HG02973 (cell line): Measurements from ENCODE around the gene KIAA0319L.
"Not testable (repeated sequence)": the region's sequence is repeated elsewhere in the genome, so short reads cannot be mapped to it uniquely, and the experiment has no call there.

ENCODE experiments used
- ATAC-seq: cut with Tn5 transposase; IDR thresholded peaks from one replicate; pipeline ENCODE4 v1.9.1; 2021; ENCODE audit warnings: moderate library complexity; ENCODE audit not compliant: unreplicated experiment

The KIAA0319L gene

DNA sequence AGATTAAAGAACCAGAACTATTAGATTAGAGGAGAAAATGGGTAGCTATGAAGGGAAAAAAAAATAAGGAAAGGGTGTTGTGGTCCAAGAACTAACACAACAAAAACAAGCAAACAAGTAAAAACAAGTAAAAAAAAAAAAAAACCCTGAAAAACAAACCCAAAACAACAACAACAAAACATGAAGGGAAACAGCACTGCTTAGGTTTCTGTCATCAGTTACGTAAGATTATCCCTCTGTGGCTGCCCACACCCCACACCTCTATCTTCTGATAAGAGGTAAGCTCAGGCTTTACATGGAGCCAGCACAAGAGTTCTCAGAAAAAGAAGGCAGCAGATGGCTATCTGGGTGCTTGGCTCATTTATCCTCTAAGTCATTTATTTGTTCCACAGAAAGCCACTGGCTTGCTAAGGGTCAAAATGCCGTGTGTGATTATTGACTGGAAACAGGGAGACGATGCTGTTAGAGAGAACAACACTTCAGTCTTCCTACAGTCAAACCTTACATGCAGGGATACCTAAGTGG, 57.5 kb downstream of the KIAA0319L start:
- ATAC-seq: no peak

DNA sequence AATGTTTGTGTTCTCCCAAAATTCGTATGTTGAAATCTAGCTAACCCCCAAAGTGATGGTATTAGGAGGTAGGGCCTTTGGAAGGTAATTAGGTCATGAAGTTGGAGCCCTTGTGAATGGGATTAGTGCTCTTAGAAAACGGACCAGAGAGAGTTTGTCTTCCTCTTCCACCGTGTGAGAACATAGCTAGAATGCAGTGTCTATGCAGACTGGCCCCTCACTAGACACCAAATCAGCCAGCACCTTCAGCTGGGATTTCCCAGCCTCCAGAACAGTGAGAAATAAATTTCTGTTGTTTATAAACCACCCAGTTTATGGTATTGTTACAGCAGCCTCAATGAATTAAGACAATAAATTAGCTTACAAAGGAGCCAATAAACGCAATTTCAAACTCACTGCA, 58.0 kb downstream of the KIAA0319L start:
- no peak for ATAC-seq

DNA sequence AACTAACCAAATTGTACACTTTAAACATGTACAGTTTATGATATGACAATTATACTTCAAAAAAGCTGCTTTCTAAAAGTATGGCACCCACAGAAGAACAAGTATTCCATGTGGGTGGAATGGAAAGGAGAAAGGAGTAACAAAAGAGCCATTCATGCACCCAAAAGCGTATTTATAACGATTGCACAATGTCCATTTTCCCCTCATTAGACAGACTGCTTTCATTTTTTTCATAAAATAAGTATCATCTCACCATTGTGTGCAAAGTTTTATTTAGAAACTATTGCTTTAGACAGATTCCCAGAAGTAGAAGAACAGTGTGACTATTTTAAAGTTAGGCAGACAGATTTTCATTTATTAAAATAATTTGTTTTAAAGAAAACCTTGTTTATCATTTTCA, 59.6 kb downstream of the KIAA0319L start:
- no peak for ATAC-seq

DNA sequence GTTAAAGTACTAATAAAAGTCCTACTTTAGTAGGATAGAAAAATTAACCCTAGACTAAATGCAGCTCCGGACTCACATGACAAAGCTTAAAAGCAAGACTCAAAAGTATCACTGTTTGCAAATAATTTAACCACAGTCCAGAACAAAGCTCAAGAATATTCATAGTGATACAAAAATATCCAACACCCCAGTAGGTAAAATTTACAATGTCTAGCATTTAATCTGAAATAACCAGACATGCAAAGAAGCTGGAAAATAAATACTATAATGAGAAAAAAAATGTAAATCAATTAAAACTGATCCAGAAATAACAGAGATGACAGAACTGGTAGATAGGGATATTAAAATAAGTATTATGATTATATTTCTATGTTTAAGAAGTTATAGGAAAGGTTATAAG, 67.0 kb downstream of the KIAA0319L start:
- no peak for ATAC-seq

DNA sequence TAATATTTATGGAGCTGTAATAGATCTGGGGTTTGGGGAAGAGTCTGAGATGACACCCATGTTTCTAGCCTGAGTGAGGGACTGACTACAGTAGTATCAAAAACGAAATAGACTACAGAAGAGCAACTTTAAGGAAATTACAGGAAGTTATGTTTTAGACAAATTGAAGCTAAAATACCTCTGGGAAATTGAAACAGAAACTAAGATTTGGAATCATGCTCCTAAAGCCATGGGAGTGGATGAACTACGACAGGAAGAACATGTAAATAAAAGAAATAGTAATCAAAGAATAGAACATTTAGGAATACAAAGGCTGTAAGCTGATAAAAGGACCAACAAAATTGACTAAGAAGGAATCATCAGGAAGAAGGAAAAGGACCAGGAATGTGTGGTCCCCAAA, 68.9 kb downstream of the KIAA0319L start:
- no peak for ATAC-seq

DNA sequence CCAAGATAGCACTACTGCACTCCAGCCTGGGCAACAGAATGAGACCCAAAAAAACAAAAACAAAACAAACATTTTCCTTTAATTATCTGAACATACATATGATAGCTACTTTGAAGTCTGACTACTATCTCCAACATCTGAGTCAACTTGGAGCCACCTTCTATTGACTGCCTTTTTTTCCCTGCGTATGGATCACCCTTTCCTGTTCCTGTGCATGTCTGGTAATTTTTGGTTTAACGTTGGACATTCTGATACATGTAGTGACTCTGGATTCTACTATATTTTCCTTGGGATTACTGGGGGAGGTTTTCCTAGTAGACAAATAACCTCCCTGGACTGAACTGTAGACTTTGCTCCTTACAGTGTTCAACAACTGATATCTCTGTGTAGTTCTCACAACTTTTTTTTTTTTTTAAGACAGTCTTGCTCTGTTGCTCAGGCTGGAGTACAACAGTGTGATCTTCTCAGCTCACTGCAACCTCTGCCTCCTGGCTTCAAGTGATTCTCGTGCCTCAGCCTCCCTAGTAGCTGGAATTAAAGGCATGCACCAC, 70.3 kb downstream of the KIAA0319L start:
- ATAC-seq: no peak

DNA sequence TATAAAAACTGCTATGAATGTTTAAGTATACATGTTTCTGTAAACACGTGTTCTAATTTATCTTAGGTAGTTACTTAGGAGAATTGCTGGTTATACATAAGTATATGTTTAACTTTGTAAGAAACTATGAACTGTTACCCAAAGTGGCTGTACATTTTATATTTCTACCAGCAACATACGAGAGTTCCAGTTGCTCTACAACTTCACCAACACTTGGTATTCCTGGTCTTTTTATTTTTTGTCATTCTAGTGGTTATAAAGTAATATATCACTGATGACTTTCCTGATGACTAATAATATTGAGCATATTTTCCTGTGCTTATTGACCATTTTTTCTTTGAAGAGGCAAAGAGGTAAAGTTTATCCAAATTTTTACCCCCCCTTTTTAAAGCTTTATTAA, 76.0 kb downstream of the KIAA0319L start:
- no peak for ATAC-seq

DNA sequence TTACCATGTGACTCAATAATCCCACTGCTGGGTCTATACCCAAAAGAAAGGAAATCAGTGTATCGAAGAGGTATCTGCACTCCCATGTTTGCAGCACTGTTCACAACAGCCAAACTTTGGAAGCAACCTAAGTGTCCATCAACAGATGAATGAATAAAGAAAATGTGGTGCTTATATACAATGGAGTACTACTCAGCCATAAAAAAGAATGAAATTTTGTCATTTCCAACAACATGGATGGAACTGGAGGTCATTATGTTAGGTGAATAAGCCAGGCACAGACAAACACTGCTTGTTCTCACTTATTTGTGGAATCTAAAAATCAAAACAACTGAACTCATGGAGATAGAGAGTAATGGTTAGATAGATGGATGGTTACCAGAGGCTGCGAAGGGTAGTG, 79.3 kb downstream of the KIAA0319L start:
- ATAC-seq: no peak

DNA sequence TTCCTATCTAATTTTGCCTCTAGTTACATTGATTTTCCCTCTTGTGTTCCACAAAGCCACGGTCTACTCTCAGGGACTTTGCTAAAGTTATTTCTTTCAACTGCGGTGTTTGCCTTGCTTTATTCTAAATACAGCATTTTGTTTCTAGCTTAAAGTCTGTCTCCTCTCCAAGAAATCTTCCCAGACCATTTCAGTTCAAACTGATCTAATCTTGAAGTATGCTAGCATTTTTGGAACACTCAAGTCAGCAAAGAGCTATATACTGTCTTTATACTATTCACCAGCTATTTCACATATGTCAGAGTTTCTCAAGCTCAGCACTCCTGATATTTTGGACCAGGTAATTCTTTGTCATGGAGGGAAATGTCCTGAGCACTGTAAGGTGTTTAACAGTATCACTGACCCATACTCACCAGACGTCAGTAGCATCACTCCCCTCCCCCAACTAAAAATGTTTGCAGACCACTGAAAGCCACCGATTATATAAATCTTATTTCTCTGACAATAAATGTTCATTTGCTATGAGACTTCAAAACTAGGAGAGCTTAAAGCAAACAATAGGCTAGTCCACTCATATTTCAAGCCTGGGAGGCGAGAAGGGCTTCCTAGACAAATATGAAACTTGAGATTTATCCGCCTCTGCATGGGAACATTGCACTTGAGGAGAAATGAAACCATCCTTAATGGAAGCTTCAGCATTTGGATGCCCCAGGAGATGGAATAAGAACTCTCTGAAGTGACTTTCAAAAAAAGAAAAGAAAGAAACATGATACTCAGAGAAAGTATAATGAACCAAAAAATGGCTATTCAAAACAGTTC, 81.1 kb downstream of the KIAA0319L start:
- ATAC-seq: no peak

DNA sequence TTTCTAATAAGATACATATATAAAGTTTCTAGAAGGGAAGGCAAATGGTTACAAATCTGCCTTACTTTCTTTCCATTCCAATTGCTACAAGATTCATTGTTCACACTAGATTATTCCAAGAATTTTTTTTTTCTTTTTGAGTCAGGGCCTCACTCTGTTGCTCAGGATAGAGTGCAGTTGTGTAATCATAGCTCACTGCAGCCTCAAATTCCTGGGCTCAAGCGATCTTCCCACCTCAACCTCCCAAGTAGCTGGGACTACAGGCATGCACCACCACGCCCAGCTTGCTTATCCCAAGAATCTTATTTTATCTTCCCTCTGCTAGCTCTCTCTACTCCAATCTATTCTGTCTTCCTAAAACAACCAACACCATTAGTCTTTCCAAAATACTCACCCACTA, 81.8 kb downstream of the KIAA0319L start:
- ATAC-seq: no peak

DNA sequence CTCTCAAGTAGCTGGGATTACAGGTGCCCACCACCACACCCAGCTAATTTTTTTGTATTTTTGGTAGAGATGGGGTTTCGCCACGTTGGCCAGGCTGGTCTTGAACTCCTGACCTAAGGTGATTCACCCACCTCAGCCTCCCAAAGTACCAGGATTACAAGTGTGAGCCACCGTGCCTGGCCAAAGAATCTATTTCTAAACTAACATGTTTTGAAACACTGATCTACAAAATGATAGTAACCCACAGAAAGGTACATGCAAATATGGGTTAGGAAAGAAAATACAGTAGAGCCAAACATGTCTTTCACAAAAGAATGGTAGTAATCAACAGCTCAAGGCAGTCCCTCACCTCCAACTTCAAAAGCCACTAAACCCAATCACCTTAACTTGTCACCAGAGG, 84.0 kb downstream of the KIAA0319L start:
- ATAC-seq: not testable (repeated sequence)

DNA sequence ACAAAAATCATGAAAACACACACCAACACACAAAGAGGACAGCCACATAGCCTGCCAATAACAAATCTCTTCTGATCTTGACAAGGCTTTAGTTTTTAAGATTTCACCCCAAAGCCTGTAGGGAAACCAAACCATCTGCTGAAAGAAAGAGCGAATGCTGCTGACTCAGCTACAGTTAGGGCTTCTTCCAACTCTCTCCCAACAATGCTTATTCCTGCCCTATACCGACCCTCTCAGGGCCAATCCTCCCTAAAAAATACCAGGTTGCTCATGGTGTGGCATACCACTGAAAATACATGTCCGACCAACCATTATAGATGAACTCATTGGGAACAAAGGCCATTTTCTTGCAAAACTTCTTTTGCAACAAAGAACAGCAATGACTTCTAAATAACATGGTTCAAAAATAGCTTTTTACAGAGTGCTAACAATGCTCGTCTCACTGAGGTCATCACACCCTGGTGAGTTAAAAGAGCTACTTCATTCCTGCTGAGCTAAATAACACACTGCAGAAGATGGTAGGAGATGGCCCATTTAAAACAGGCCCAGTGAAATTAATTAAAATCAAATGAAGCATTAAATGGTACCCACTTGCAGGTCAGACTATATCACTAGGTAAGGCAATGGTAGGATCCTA, 86.1 kb downstream of the KIAA0319L start:
- no peak for ATAC-seq

DNA sequence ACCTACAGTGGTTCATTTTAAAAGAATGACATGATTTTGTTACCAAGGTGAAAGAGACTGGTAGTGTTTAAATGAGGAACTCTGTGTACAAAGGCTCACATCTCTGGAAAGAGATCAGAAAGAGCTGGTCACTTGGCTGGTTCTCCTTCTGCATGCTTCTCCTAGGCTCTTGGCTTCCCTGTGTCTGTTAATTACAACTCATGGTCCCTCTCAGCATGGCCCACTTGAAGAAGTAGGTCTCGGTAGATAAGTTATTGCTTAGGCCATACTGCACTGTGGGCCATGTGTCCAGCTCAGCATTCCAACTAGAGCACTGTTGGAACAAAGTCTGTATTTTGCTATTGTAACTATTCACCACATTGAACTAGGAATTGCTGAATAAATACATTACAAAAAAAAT, 91.1 kb downstream of the KIAA0319L start:
- ATAC-seq: no peak

DNA sequence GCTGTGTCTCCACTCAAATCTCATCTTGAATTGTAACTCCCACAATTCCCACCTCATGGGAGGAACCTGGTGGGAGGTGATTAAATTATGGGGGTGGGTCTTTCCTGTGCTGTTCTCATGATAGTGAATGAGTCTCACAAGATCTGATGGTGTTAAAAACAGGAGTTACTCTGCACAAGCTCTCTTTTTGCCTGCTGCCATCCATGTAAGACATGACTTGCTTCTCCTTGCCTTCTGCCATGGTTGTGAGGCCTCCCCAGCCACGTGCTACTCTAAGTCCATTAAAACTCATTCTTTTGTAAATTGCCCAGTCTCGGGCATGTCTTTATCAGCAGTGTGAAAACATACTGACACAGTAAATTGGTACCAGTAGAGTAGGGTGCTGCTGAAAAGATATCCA, 93.5 kb downstream of the KIAA0319L start:
- ATAC-seq: not testable (repeated sequence)

DNA sequence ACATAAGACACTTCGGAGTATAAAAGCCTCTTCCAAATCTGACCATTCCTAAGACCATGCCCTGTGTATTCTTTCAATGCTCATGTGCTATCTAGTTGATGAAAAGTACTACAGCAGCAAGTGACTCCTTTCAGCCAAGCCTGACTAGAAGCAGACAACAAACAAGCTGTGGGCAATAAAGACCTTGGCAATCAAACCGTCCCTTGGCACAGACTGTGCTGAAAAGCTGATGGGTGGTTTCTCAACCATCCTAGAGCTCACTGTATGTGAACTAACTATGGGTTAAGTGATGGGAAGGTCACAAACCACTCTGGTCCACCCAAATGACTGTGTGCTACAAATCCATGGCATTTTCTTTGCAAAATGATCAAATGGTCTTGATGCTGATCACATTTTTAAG, 94.0 kb downstream of the KIAA0319L start:
- ATAC-seq: no peak

DNA sequence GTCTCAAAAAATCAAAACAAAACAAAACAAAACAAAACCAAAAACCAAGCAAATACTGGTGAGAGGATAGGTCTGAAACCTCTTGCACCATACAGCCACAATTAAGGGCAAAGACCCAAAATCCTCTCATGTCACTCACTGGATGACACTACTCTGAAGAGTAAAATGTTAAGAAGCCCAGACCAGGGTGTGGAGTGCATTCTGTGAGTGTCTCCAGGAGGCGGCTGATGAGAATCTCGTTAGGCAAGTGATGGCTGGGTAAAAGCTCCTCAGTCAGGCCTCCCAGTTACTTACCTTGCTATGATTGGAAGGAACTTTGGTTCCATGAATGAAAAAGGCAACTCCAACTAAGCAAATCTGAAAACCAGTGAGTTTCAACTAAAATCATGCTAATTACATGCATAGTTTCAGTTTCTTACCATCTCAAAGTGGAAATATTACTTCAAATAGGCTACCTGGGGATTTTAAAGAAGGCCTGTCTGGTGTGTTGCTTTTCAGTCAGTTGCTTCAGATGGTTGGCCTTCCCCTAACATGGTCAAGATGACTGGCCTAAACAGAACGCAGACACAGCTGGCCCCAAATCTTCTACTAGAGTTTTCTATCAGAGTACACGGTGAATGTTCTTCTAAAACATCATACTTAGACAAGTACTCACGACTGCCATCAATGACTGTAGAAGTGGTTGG, 95.1 kb downstream of the KIAA0319L start:
- no peak for ATAC-seq

DNA sequence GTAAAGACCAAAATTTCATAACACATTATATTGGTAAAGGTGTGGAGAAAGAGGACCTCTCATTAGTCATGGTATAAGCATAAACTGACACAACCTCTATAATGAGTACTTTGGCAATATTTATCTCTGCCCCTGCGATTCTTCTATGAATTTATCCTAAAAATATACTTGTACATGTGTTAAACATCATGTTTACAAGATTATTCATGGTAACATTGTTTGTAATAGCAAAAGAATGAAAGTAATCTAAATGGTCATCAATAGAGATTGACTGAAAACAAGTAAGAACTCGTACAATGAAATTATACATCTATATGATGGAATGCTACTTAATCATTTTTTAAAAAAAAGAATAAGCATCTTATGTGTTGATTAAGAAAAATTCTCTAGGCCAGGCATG, 96.4 kb downstream of the KIAA0319L start:
- no peak for ATAC-seq

DNA sequence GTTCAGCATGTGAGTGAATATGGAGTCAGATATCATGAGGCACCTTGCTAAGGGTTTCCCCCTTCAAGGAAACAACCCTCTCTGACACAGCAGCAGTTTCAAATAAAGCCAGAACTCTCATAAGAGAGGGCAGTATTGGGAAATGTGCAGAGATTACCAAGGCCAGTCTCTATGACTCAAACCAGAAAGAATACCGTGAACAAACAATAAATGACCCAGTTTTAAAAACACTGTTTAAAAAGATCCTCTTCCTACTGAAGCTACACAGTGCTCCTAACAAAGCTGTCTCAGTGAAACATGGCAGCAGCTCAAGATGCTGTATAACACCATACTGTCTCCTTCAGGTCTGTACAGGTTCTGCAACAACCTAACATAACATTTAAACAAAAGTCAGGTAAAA, 102.6 kb downstream of the KIAA0319L start:
- no peak for ATAC-seq

DNA sequence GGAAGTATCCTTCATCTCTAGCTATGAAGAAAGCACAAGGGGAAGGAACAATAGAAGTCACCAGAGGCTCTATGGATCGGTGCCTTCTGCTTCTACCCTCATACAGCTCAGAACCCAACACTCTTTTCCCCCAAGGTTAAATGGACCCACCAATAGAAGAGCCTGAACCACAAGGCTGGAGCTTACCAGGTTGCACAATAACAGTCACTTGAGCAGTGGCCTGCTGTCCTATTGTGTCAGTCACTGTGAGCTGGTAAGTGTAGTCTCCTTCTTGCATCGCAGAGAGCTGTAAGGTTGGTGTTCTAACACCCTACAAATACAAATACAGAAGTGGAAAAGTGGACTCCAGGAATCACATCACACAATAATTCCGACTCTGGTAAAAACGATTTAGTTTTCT, 103.0 kb downstream of the KIAA0319L start:
- ATAC-seq: no peak

DNA sequence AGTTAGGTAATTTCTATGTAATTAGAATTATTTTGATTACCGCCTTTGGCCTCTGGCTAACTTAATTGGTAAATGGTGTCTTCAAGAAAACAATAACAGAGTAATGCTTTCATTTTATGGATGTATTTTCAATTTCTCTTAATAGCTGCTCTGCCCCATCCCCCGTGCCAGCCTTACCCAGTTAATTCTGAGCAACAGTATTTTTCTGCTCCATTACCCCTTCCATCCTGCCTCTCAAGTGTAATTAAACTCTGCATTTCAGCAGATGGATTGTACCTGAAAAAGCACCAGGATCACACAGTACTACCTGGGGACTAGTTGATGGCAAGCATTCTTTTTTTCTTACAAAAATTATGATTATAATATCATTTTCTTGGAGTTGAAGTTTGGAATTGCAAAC, 104.2 kb downstream of the KIAA0319L start:
- no peak for ATAC-seq

DNA sequence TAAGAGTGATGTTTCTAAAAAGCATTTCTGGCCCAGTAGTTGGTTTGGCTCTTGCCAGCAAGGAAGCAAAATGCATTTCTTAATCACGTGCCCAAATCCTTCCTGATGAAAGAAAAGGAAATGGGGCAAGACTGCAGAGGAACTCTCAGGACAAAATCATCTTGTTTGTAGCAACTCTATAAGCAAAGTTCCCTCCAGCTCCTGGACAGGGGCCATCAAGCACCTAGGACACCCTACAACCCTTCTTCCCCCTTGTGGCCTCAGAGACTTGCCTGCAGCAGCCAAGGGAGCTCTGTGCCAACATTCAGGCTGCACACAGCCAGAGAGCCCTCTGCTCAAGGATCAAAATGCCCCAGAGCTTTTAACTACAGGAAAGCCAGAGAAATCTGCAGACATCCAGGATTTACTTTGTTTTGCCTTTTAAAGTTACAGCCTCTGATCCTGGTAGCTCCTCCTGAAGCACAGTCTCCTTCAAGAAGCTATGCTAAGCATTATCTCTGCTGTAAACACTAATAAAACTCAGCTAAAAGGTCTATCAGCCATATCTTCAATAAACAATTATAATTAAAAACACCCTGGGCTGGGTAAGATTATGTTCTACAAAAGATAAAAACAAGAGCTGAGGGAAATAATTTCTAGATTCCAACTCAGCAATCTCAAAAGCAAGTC, 105.0 kb downstream of the KIAA0319L start:
- no peak for ATAC-seq
